AG09309 (cell line): ENCODE results near the gene OR52W1.

ENCODE experiments used
- DNase-seq: peaks from one replicate; pipeline ENCODE4 v3.0.0-alpha.2; 2010; ENCODE audit warnings: low read depth
- H3K4me3 ChIP-seq: 2 replicates; pipeline ENCODE4 v1.5.1; 2011; ENCODE audit warnings: mild to moderate bottlenecking, low read depth, low read length, moderate library complexity; ENCODE audit not compliant: control insufficient read depth
- CTCF ChIP-seq: IDR thresholded peaks from 2 replicates; pipeline ENCODE4 v1.5.1; 2011; ENCODE audit warnings: mild to moderate bottlenecking, low read depth, low read length, inconsistent platforms; ENCODE audit not compliant: insufficient read depth, control insufficient read depth; ENCODE audit errors: missing control alignments

The OR52W1 gene

DNA sequence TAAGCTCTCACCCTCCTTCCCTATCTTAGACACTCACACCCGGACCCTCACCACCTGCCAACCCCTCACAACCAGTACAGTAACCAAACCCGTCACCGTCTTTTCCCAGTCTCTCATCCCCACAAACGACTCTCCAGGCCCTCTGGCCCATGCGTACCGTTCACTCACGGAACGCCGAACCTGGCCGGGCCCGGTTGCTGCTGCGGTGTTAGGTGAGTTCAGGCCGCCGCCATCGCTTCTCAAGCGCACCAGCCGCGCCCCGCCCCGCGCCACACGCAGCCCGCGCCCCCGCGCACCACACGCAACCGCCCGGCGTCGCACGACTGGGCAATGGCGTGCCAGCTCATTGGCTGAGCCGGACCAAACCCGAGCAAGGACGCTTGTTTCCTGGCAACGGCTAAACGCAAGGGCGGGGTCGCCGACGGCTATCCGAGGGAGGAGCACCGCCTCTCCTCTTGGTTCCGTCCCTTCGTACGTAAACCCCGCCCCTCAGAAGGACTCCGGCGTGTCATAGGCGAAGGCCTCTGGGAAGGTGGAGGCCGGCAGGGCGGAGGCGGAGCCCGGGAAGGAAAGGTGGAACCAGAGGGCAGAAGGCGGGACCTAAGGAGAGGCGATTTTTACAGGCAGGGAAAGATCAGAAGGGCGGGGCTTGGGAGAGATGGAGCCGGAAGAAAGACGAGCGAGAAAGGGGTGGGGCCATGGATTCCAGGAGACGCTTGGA lies 35.5 kb downstream of the OR52W1 start, which contains the start of gene FHIP1B:
Gene FHIP1B (minus strand): TSS at position 250 of the 721 bp plus-strand sequence. CDS start 10,120 bp downstream, outside the sequence.
- peak; percentile 99 for DNase-seq
- H3K4me3 ChIP-seq: peak within 1 kb of the TSS; percentile 100
- no peak for TF ChIP-seq CTCF

GRCh38 chr11:6237266-6237665 lies 38.2 kb downstream of the OR52W1 start:
- H3K4me3 ChIP-seq: no peak overlapping the region
- no peak for DNase-seq
- TF ChIP-seq CTCF: no peak

- TF ChIP-seq CTCF: no peak
- no peak for DNase-seq
- no peak overlapping the region for H3K4me3 ChIP-seq
These were observed 38.8 kb downstream of the OR52W1 start for GRCh38 chr11:6237761-6238302.

GRCh38 chr11:6238902-6239301 lies 39.9 kb downstream of the OR52W1 start, which contains the start of gene CNGA4:
Gene CNGA4 (plus strand): TSS chr11:6239089. CDS start chr11:6239207, 118 bp downstream.
- TF ChIP-seq CTCF: no peak
- H3K4me3 ChIP-seq: no peak within 1 kb of the TSS
- DNase-seq: no peak

DNA sequence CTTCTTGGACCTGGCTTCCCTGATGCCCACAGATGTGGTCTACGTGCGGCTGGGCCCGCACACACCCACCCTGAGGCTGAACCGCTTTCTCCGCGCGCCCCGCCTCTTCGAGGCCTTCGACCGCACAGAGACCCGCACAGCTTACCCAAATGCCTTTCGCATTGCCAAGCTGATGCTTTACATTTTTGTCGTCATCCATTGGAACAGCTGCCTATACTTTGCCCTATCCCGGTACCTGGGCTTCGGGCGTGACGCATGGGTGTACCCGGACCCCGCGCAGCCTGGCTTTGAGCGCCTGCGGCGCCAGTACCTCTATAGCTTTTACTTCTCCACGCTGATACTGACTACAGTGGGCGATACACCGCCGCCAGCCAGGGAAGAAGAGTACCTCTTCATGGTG lies 41.1 kb downstream of the OR52W1 start:
- no peak for DNase-seq
- no peak overlapping the region for H3K4me3 ChIP-seq
- no peak for TF ChIP-seq CTCF

- TF ChIP-seq CTCF: no peak
- no peak for DNase-seq
These were observed 41.8 kb downstream of the OR52W1 start for GRCh38 chr11:6240781-6241180.

More at GRCh38 chr11:6240781-6241180, 41.8 kb downstream of the OR52W1 start:
- H3K4me3 ChIP-seq: no peak overlapping the region
